AG09309 (cell line): ENCODE measurements around the gene ZNF385B.

ENCODE experiments used
- DNase-seq: peaks from one replicate; pipeline ENCODE4 v3.0.0-alpha.2; 2010; ENCODE audit warnings: low read depth
- H3K4me3 ChIP-seq: 2 replicates; pipeline ENCODE4 v1.5.1; 2011; ENCODE audit warnings: mild to moderate bottlenecking, low read depth, low read length, moderate library complexity; ENCODE audit not compliant: control insufficient read depth
- CTCF ChIP-seq: IDR thresholded peaks from 2 replicates; pipeline ENCODE4 v1.5.1; 2011; ENCODE audit warnings: mild to moderate bottlenecking, low read depth, low read length, inconsistent platforms; ENCODE audit not compliant: insufficient read depth, control insufficient read depth; ENCODE audit errors: missing control alignments

ZNF385B gene

GRCh38 chr2:179447839-179448447 lies 413.5 kb downstream of the ZNF385B start:
- no peak for DNase-seq
- no peak overlapping the region for H3K4me3 ChIP-seq
- peak; percentile 33 for TF ChIP-seq CTCF

- no peak for TF ChIP-seq CTCF
- no peak for DNase-seq
- no peak overlapping the region for H3K4me3 ChIP-seq
Observed at GRCh38 chr2:179447421-179447820, 414.0 kb downstream of the ZNF385B start.

- no peak for DNase-seq
- H3K4me3 ChIP-seq = no peak overlapping the region
- TF ChIP-seq CTCF = no peak
Observed at GRCh38 chr2:179446476-179447141, 414.8 kb downstream of the ZNF385B start.

GRCh38 chr2:179444056-179444455 lies 417.4 kb downstream of the ZNF385B start:
- DNase-seq = no peak
- H3K4me3 ChIP-seq = no peak overlapping the region
- TF ChIP-seq CTCF = no peak

- no peak for DNase-seq
- no peak overlapping the region for H3K4me3 ChIP-seq
- TF ChIP-seq CTCF = no peak
Observed at GRCh38 chr2:179443180-179443579, 418.2 kb downstream of the ZNF385B start.

GRCh38 chr2:179442206-179442605 lies 419.2 kb downstream of the ZNF385B start:
- H3K4me3 ChIP-seq = no peak overlapping the region
- no peak for TF ChIP-seq CTCF
- no peak for DNase-seq
